Activated CD4-positive, alpha-beta T cell treated with anti-CD3 and anti-CD28 coated beads for 24 hours (primary cell): ENCODE measurements around the gene PRR3.

ENCODE experiments used
- DNase-seq, 2 donors: peaks; one replicate each; pipeline ENCODE4 v3.0.0-alpha.2; 2020; ENCODE audit warnings: low read depth in 2 of 2

Gene PRR3

DNA sequence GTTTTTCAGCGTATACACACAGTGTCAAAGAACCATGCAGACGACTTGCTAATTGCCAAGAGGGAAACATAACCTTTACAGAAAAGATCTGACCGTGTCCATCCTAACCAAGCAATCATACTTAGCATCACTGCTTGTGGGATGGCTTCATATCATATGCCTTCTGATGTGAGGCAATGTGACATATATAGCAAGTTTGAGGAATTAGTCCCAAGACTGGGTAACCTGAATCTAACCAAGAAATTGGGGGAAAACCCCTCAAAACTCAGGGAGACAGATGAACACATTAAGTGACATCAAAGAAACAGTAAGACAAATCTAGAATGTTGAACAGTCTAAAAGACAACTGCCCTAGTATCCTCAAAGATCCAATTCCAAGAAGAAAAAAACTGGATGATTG lies 19.2 kb upstream of the PRR3 start:
- no peak for DNase-seq

DNA sequence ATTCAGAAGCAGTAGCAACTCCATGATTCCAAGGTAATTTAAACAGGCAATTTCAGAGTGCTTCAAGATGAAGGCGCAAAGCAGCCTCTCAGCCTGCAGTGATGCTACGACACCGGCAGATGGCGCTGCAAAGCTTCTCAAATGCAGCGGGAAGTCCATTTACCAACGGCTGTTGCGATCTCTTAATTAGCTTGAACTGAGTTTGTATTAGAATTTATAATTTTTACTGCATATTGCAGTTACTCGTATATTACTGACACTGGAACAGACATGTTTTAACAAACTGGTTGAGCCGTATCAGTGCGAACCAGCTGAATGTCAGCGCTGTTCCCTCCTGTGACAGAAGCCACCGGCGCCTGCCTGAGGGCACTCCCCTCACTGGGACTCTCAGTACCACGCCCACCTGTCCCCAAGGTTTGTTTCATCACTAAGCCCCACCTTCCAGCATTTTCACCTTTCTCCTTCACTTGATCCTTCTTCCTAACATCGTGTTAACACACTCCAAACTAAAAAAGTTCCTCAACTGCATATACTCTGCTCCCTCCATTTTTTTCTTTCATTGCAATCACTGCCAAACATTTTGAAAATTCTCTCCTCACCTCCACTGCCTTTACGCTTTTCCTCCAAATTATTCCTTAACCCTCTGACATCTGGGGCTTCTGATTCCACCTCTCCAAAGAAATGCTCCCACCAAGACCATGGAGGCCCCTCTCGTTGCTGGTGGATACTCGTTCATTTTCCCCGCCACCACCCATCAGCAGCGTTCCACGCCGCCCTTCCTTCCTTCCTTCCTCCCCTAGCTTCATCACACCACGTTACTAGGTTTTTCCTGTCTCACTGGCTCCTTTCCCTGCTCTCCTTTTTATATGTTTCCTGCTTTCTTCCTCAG lies 15.3 kb upstream of the PRR3 start:
- DNase-seq = peak; percentile 70 to 75

DNA sequence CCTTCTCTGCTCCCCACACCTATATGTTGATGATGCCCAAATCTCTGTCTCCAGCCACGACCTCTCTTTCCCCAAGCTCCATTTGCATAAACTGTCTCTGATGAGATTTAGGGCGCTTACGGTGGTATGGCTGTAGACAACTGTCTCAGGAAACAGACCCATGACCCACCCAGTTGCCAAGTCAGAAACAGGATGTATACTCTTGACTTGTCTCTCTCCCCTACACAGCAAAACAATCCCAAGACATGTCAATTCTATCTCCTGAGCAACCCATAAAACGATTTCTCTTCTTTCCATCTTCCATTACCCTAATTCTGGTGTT lies 14.7 kb upstream of the PRR3 start:
- no peak for DNase-seq

DNA sequence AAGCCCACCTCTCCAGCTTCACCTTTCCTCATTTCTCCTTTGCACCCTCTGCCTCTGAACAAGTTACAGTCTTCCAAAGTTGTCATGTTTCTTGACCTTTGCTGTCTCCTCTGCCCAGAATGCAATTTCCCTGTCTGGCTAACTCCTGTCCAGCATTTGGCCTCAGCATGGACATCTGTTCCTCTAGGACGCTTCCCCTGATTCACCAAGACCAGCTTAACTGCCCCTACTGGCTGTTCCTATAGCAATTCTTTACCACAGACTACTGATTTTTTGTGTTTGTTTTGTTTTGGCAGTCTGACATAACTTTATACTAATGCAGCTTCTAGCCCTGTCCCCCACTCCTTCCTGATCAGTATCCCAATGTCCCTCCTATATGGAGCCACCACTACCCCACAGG lies 14.2 kb upstream of the PRR3 start:
- no peak for DNase-seq

DNA sequence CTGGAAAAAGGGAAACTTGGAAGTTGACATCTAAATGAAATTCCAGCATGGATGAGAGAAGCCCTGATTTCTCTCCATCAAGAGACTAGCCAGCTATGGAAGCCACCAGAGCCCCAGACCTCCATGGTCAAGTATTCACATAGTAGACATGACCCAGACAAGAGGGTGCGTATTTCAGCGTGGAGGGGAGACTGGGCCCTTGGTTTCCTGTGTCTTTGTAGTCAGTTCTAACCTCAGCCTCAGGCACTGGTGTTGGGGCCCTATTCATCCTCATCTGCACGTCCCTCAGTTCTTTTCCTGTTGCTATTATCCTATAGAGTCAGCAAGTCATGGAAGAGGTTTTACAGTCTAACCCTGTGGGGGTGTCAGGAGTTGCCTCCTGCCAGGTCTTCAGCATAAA lies 13.3 kb upstream of the PRR3 start:
- DNase-seq = no peak

DNA sequence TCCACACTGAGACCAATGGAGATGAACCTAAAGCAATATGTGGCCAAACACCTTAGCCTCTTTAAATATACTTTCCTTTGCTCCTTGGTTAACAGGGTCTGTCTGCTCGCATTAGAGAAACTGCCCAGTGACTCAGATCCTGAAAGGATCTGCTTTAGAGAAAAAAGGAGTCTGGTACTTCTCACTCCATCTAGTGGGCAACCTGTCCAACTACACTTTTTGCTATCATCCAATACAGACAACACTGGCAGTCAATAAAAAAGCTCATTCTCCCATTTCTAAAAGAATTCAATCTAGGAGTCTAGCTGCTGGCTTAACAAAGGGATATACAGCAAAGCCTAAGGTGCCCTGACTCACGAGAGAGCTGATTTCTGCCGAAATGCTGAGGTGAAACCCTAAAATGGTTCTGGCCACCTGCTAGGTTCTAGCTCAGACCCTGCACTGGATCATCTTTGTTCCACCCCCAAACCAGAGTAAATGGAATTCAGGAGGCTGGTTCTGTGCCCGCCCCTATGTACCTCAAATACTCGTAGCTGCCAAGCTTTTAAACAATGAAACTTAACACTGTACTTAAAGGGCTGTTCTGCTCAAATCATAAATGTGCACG lies 12.3 kb upstream of the PRR3 start:
- DNase-seq = no peak

DNA sequence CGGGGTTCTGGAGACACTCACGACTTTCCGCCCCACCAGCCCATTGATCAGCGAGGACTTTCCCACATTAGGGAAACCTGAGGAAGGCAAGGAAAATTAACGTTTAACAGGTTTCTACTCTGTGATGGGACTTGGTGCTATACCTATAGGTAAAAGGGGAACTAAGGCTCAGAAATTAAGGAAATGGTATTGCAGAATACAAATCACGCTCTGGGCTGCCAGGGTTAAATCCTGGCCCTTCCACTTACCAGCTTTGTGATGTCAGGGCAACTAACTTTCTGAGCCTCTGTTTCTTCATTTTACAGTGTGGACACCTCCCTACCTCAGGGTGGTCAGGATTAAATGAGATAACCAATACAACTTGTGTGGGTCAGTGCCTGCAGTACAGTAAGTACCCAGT lies 9.6 kb upstream of the PRR3 start:
- DNase-seq = no peak

DNA sequence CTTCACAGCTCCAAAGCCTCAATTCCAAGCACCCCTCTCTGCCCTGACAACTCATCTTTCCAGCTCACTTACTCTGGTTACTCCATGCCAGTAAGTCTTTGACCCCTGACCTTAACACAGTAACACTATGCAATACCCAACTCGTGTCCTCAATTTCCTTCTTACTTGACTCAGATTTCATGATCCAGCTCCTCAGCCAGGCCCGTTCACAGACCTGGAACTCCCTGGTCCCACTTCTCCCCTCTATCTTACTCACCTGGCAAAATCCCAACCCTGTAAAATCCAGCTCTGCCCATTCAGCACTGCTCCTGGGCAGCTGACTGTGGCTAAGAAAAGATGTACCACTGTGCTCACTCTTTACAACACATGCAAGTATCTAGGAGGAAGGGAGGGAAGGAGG lies 8.7 kb upstream of the PRR3 start:
- DNase-seq = no peak

DNA sequence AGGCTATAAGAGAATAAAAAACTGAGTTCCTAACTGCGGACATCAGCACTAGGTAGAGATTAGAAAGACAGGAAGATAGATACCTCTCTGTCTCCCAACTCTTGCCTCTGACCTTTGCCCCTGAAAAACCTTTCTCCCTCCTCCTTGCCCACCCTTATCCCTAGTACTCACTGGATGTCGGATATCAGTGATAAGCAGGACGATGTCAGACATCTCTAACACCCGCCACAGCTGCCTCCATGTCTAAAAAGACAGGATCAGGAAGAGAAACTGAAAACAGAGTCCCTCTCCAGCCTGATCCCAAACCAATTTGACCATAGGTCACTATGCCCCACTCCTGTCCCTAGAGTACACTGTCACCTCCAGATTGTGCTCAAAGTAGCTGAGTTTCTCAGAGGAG lies 2.7 kb upstream of the PRR3 start:
- no peak for DNase-seq

DNA sequence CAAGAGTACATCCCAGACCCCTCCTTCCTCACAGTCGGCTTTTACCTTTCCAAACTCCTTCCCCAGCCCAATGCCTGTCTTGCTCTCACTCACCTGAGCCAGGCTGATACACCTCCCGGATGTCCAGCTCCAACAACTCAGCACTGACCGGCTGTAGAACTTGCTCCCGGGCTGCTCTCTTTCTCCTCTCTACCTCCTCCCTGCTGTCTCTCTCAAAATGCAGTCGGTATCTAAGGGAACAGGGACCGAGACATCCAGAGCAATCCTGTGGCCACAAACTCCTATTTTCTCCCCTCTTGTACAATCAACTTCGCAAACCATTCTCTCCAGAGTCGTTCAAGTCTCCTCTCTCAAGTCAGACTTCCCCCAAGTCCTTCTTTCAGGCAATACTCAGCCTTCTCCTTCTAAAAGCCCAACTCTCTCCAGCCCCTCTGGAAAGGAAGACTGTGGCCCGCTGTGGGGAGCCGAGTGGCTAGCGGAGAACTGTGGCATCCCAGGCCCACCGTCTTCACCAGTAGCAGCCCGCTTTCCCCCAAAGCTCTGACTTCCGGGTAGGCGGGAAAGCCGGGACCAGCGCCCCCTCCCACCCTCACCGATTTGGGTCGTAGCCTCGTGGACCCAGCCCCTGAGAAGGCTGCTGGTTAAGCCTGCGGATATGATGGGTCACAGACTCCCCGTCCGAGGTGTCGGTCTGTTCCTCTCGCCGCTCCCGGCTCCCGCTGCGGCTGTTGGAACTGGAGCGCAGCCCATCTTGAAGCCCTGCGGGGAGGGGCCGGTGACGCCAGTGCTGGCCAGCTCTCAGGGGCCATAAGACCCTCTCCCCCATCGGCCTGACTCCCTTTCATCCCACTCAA lies 1.9 kb upstream of the PRR3 start:
- DNase-seq = no peak

DNA sequence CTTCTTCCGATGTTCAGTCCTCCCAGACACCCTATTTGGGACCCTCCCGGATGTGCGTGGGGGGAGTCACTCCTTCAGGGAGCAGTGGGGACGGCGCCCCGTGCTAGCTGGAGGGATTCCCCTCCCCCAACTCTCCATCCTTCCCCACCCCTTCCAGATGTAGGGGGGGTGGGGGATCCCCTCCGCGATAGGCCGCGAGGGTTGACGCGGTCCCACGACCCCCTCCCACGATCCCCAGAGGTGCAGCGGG lies 1.4 kb upstream of the PRR3 start:
- no peak for DNase-seq

DNA sequence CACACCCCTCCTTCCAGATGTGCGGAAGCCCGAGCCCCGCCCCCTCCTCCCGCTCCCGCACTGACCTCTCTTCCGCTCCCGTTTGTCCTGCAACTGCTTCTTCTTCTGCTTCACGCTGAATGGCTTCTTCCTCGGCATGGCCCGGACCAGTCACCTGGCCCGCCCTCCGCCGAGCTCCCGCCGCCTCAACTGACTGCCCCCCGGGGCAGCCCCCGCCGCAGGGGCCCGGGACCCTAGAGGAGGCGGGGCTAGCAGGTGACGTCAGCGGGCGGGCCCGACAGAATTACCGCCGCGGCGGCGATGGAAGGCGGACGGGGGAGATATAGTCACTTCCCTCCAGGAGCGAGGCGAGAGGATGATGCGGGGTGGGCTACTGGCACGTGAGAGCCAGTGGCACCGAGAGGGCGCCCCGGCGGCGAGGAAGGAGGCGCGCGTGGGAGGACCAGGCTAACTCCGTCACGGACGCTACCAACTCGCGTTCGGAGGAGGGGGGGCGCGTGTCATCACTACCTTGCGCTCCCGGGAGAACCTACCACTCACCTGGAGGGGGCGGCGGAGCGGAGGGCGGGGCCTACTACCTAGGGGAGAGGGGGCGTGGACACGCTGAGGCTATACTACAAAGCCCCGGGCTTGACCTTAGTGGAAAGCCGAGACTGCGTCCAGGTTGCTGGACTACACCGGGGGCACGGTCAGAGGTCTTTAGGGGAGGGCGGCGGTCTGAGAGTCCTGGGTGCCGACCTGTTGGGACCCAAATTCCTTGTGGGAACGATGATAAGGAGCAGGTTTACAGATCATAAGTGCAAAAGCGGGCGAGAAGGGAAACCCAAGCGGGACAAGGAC lies 809 bp upstream of the PRR3 start, which contains the start of gene GNL1:
TSS of gene GNL1 (minus strand) at position 424 of the 840 bp plus-strand sequence. CDS start at position 138, 286 bp downstream.
- DNase-seq = peak; percentile 99

DNA sequence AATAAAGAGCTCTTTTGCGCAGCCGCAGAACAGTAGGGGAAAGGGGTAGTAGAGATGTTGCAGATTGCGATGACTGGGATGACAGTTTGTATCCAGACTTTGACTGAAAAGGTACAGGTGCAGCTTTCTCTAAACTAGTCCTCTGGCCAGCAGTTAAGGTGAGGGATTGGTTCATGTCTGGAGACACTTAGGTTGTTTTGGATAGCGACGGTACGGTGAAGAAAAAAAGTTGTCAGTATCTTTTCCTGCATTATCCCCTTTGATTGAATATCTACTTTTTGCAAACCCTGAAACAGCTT lies 537 bp downstream of the PRR3 start:
- DNase-seq = no peak

DNA sequence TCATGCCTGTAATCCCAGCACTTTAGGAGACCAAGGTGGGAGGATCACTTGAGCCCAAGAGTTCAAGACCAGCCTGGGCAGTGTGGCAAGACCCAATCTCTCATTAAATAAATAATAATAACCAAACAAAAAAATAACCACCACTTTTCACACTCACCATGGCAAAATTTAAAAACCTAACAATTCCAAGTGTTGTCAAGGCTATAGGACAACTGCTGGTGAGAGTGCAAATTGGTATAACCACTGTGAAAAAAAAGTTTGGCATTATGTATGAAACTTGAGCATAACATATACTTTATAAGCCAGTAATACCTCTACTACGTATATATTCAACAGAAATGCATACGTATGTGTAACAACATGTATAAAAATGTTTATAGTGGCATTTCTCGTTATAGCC lies 3.8 kb downstream of the PRR3 start:
- no peak for DNase-seq

DNA sequence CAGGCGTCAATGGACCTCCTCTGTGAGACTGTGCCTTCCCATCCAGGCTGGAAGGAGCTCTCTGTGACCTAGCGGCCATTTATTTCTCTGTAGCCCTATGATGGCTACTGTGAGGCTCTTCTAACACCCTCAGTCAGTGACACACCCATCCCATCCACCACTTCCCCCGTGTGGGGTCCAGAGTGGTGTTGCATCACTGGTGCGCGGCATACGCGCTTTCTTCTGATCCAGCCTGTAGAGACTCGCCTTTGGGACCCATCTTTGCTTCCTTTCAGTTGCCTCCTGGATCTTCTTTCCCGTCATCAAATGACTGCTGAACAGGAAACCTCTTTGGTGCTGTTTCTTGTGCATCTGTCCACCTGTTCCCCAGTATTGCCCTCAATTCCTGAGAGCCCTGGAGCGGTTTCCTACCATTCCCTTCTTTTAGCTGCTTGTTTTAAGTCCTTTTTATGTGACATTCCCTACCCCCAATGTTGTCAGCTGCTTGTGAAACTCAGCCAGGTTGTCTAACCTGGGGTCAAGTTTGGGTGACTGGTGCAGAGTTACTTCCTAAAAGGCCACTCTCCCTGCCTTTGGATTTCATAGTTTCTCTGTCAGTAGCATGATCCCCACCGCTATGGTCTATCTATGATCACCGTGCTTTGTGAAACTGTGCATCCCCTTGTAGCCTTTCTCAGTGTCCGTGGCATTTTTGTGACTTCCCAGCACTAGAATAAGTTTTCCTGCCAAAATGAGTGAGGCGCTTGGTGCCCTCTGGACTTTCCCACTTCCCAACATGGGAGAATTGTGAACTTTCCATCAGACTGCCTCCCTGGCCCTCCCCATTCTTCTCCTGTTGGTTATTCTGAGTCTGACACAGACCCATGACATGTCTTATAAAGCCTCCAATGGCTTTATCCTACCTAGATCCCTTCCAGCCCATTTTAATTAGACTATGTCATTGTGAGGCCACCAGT lies 5.7 kb downstream of the PRR3 start:
- no peak for DNase-seq

DNA sequence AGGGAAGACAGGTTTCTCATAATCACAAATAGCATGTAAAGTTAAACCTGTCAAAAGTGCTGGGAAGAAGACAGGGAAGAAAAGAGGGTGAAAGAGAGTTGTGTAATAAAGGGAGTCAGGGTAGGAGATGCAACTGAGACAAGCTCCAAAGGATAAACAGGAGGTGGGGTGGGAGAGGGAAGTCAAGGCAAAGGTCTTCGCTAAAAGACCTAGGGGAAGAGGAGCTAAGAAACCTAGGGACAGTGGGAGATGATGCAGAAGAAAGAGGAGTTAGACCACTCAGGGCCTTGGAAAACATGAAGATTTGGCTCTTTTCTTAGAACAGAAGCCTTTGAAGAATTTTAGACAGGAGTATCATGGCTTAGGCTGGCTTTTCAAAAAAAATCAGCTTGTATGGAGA lies 7.0 kb downstream of the PRR3 start:
- no peak for DNase-seq

DNA sequence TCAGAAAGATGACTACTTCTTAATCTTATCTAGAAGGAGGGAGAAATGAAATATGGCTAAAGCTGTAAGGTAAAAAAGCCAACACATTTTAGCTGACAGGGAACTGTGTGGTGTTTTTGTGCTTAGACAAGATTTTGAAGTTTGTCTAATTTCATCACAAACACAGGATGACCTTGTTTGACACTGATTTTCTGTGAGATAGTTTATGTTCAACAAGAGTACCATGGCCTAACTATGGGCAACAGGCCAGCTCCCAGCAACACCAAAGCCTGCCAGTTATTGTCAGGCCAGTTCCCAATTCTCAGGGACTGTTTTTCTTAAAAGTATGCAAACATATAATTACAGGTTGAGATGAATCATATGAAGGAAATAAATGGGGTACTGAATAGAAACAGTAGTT lies 8.7 kb downstream of the PRR3 start:
- DNase-seq = no peak

DNA sequence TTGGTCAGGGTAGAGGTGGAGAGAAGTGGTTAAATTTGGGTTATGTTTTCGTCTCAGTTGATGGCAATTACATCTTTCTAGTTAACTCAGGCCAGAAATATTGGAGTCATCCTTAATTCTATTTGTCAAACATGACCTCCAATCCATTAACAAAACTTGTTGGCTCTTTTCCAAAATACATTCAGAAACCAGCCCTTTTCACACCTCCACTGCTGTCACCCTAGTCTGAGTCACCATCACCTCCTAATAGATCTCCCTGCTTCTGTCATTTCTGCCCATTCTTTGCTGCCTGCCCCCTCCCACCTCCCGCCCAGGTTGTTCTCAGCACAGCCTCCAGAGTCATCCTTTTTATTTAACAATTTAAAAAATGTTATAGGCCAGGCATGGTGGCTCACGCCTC lies 11.2 kb downstream of the PRR3 start:
- DNase-seq = peak; percentile 30 to 35

DNA sequence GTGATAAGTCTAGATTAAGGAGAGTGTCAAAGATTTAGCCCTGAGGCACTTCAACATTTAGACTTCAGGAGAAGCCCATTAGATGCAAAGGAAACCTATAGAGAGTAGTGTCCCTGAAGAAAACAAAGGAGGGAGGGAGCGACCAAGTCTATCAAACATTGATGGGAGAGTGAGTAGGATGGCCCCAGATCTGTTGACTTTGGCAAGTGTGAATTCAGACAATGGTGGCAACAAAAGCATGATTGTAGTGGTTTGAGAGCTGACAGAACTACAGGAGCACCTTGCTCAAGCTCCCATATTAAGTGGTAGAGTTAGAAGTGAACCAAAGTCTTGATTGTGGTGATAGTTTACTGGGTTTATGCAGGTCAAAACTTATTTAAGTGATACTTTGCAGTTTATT lies 13.2 kb downstream of the PRR3 start:
- DNase-seq = no peak

DNA sequence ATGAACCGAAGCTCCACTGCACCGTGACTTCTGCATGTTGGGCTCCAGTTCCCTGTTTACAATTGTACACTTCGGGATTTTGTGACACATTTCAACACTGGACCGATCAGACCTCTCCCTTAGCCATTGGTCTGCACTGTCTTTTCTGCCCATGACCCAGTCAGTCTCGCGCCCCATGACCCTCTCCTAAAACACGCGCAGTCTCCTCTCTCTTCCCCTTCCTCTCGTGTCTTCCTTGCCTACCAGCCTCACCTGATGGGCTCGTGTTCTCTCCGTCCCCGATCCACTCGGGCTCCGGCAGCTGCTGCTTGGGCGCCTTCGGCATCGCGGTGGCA lies 13.6 kb downstream of the PRR3 start:
- DNase-seq = no peak

DNA sequence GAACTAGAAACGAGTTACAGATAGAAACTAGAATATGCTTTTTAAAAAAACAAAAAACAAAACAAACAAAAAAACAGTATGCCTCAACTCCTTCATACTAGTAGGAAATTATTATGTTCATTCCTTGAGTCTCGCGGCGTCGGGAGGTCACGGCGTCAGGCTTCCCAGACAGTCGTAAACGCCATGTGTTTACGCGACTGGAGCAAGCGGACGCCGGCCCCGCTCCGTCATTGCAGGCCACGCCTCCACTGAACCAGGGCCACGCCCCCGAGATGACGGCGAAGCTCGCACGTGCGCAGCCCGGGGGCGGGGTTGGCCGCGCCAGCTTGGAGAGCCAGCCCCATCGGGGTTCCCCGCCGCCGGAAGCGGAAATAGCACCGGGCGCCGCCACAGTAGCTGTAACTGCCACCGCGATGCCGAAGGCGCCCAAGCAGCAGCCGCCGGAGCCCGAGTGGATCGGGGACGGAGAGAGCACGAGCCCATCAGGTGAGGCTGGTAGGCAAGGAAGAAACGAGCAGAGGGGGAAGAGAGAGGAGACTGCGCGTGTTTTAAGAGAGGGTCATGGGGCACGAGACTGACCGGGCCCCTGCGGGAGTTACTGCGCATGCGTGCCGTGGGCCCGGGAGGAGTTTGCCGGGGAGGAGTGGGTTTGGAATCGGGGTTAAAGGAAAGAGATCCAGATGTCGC lies 14.1 kb downstream of the PRR3 start, which contains the start of gene ABCF1:
TSS of gene ABCF1 (plus strand) at position 368 of the 687 bp plus-strand sequence. CDS start at position 414, 46 bp downstream.
- DNase-seq = peak; percentile 99
